Kidney (tissue), 14 donors: ENCODE data around the gene PAX7. TPM values are rescaled to one million over a fixed set of nuclear protein-coding genes. Genes with fewer than 3 reads are reported as not detected.

Experiments
- DNase-seq, 5 donors: peaks; one replicate each; pipeline ENCODE4 v3.0.0-alpha.2; 2013 to 2020
- FAIRE-seq: peaks from 2 replicates; lab custom pipeline; 2012; peaks lifted over from hg19 to GRCh38; lab: Jason Lieb, UNC
- H3K27ac ChIP-seq, 2 donors: one replicate each; pipeline ENCODE4 v1.7.0; 2013; ENCODE audit warnings: low read depth in 2 of 2, low read length in 2 of 2, inconsistent platforms in 1 of 2
- H3K27me3 ChIP-seq: one replicate; pipeline ENCODE4 v1.7.1; 2013; ENCODE audit warnings: low read length, inconsistent platforms; ENCODE audit not compliant: control insufficient read depth, insufficient read depth
- H3K36me3 ChIP-seq, 3 donors: one replicate each; pipeline versions ENCODE4 v1.7.0 to v1.7.1; 2013; ENCODE audit warnings: low read length in 3 of 3, control low read depth in 1 of 3, inconsistent platforms in 1 of 3; ENCODE audit not compliant: insufficient read depth in 3 of 3, control insufficient read depth in 2 of 3
- H3K4me1 ChIP-seq, 3 donors: one replicate each; pipeline versions ENCODE4 v1.7.0 to v1.7.1; 2013; ENCODE audit warnings: low read length in 3 of 3, inconsistent platforms in 1 of 3, low read depth in 1 of 3; ENCODE audit not compliant: control insufficient read depth in 2 of 3, insufficient read depth in 2 of 3
- H3K4me3 ChIP-seq, 3 donors: one replicate each; pipeline versions ENCODE4 v1.7.0 to v1.8.1; 2013; ENCODE audit warnings: low read length in 3 of 3, control low read depth in 1 of 3, inconsistent platforms in 1 of 3
- H3K9ac ChIP-seq, 3 donors: one replicate each; pipeline versions ENCODE4 v1.7.0 to v1.7.1; 2013; ENCODE audit warnings: low read length in 3 of 3, control low read depth in 1 of 3, inconsistent platforms in 1 of 3
- H3K9me3 ChIP-seq, 3 donors: one replicate each; pipeline versions ENCODE4 v1.7.0 to v1.7.1; 2013; ENCODE audit warnings: low read length in 3 of 3, control low read depth in 1 of 3, inconsistent platforms in 1 of 3; ENCODE audit not compliant: control insufficient read depth in 2 of 3, insufficient read depth in 1 of 3
- CTCF ChIP-seq: IDR thresholded peaks from 3 replicates; pipeline ENCODE4 v1.5.1; 2012; ENCODE audit warnings: mild to moderate bottlenecking, moderate library complexity, borderline replicate concordance; ENCODE audit not compliant: insufficient read depth; ENCODE audit errors: extremely low read depth
- intact Hi-C: fragments of 100-400 bp; cut with DNase I; formaldehyde crosslinking; loops from one replicate; pipeline ENCODE4 v1.11.1; 2022
- polyA plus RNA-seq: library from polyadenylated mRNA; stranded (reverse); fragments of 350-450 nt; fragmentation: Illumina TruSeq; extraction: RNeasy Lipid Tissue Mini Kit (QIAGEN cat#74804); gene quantifications from one replicate; pipeline ENCODE4 v1.2.3, GENCODE V29; 2014; ENCODE audit warnings: low read depth, low replicate concordance; ENCODE audit not compliant: insufficient read depth
- total RNA-seq: library from RNA; stranded (reverse); fragmentation: NEBNext Ultra II Directional; extraction: Animal tissue kit (Norgen Biotek cat#: 25700); gene quantifications from one replicate; pipeline ENCODE4 v1.2.1, GENCODE V29; 2021
- donor health status: control.
- donor health status: control.
- donor health status: control.
- donor health status: control.
- donor health status: control.
- donor health status: DM: yes; HTN: yes; CAD: no.
- donor health status: Normal renal cell carcinoma (clear cell type).

The PAX7 gene
- total and polyA plus RNA-seq, 2 donors from 2014 or later = not detected

DNA sequence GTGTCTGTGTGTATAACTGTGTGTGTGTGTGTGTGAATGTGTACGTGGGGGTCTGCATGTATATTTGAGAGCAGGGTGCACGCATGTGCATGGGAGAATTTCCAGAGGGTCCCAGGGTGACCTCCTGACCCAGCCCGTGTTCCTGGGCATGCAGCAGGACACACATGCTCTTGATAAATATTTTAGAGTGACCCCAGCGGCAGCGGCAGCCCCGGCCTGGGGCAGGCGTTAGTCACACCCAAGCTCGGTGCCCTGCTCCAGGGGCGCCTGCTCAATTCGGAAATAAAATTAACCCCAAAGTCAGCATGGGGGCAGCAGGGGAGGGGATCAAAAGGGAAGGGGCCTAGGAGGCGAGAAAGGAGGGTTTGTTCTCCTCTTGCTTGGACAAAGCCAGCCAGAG is 107.5 kb downstream of the PAX7 start:
- H3K27me3 ChIP-seq = no peaks in the 10 kb centered on the region
- no peak overlapping the region for H3K9ac ChIP-seq
- FAIRE-seq (no peak), DNase-seq (no peak)
- no peak for TF ChIP-seq CTCF
- H3K4me3 ChIP-seq = no peak overlapping the region
- no peaks in the 10 kb centered on the region for H3K4me1 ChIP-seq
- no peaks in the 10 kb centered on the region for H3K36me3 ChIP-seq
- H3K27ac ChIP-seq = no peak overlapping the region
- no peaks in the 10 kb centered on the region for H3K9me3 ChIP-seq
- intact Hi-C loops = no loop called here

DNA sequence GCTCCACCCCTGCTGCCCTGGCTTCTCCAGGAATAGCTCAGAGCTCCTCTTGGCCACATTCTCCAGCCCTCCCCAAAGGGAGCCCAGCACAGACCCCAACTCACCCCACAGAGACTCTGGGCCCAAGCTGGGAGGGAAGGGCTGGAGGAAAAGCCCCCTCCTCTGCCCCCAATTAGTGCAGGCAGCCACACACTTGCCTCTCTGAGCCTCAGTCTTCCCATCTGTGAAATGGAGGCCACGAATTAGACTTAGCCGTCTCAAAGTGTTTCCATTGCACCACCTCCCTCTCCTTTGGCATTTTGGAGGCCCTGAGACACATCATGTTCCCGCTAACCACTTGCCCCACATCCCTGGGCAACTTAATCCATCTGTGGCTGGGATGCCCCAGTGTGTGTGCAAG is 108.0 kb downstream of the PAX7 start:
- FAIRE-seq (no peak), DNase-seq (no peak)
- H3K4me3 ChIP-seq = no peak overlapping the region
- H3K4me1 ChIP-seq = no peaks in the 10 kb centered on the region
- no peak overlapping the region for H3K27ac ChIP-seq
- intact Hi-C loops = no loop called here
- no peaks in the 10 kb centered on the region for H3K9me3 ChIP-seq
- no peak overlapping the region for H3K9ac ChIP-seq
- H3K36me3 ChIP-seq = no peaks in the 10 kb centered on the region
- TF ChIP-seq CTCF = no peak
- H3K27me3 ChIP-seq = no peaks in the 10 kb centered on the region

- TF ChIP-seq CTCF = no peak
- no peaks in the 10 kb centered on the region for H3K9me3 ChIP-seq
These were observed 108.8 kb downstream of the PAX7 start for GRCh38 chr1:18739408-18739807.

DNA sequence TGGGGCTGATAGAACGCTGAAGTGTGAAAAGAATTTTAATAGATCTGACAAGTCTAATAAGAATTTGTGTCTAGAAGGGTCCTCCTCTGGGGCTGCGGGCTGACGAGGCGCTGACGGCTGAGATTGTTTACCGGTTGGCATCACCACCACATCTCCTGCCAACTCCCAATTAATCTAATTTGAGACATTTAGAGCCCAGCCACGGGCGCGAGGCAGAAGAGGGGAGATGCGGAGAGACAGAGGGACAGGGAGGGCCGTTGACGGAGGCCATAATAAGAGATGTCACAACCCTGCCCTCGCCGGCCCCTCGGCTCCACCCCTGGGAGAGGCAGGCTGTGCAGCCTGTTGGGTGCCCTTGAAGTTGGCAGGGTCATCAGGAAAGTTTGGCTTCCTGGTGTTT is 109.3 kb downstream of the PAX7 start:
- Histone ChIP-seq H3K4me1 (no peaks in the 10 kb centered on the region), H3K27ac (no peak overlapping the region), H3K9me3 (no peaks in the 10 kb centered on the region), H3K27me3 (no peaks in the 10 kb centered on the region), H3K36me3 (no peaks in the 10 kb centered on the region), H3K4me3 (no peak overlapping the region), H3K9ac (no peak overlapping the region)
- intact Hi-C loops = no loop called here
- no peak for FAIRE-seq
- no peak for DNase-seq
- no peak for TF ChIP-seq CTCF

More at GRCh38 chr1:18739408-18739807, 108.8 kb downstream of the PAX7 start:
- no peaks in the 10 kb centered on the region for H3K27me3 ChIP-seq
- DNase-seq (no peak), FAIRE-seq (no peak)
- no peak overlapping the region for H3K27ac ChIP-seq
- intact Hi-C loops = no loop called here
- H3K4me1 ChIP-seq = no peaks in the 10 kb centered on the region
- no peaks in the 10 kb centered on the region for H3K36me3 ChIP-seq
- H3K4me3 ChIP-seq = no peak overlapping the region
- no peak overlapping the region for H3K9ac ChIP-seq
